ENCODE measurements around the gene FSHR. TPM values are rescaled to one million over a fixed set of nuclear protein-coding genes. Genes with fewer than 3 reads are reported as not detected.

The FSHR gene
- total RNA-seq, 2 donors from 2014 or later, result 0.28 to 1.1 TPM

DNA sequence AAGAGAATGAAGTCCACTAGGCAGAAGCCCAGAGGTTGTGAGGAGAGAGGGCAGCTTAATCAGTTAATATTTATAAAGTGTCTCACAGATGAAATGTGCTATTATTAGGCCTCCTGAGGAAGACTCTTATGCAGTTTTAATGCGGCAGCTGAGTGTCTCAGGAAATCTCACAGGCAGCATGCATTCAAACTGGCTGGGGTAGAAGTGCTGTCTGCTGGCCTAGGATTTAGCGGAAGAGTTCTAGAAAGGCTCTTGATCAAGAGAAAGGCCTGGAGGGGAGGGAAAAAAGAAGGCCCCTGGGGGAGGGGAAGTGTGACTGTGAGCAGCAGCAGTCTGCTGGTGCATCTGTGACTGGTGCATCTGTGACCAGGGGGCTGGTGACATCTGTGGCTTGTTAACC lies 133.0 kb downstream of the FSHR start:
- Histone ChIP-seq H3K27ac (peak overlapping the region; percentile 62 to 64), H3K4me3 (no peak overlapping the region), H3K9me3 (no peaks in the 10 kb centered on the region), H3K36me3 (no peaks in the 10 kb centered on the region), H3K27me3 (no peaks in the 10 kb centered on the region), H3K4me1 (no peaks in the 10 kb centered on the region)
- TF ChIP-seq, protein P1, sequence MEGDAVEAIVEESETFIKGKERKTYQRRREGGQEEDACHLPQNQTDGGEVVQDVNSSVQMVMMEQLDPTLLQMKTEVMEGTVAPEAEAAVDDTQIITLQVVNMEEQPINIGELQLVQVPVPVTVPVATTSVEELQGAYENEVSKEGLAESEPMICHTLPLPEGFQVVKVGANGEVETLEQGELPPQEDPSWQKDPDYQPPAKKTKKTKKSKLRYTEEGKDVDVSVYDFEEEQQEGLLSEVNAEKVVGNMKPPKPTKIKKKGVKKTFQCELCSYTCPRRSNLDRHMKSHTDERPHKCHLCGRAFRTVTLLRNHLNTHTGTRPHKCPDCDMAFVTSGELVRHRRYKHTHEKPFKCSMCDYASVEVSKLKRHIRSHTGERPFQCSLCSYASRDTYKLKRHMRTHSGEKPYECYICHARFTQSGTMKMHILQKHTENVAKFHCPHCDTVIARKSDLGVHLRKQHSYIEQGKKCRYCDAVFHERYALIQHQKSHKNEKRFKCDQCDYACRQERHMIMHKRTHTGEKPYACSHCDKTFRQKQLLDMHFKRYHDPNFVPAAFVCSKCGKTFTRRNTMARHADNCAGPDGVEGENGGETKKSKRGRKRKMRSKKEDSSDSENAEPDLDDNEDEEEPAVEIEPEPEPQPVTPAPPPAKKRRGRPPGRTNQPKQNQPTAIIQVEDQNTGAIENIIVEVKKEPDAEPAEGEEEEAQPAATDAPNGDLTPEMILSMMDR (IDR thresholded peaks at IDR 0.05), result no peak
- no peak for DNase-seq (ENCODE audit: low spot score)

DNA sequence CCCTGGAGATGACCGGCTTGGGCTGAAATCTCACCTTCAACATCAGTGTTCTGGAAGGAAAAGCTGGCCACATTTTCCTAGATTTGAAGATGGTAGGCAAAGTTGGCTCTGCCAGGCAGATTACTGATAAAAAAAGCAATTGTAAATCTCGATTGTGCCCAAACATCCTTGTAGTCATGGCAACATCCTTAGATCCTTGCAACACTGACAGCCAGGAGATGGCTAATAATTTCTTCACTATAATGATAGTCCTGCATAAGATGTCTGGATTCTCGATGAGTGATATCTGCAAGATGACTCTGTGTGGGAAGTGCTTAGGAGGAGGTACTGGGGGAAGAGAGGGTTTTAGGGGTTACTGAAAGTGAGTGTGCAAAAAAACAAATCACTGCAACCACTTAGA lies 149.1 kb downstream of the FSHR start:
- no peaks in the 10 kb centered on the region for H3K36me3 ChIP-seq
- TF ChIP-seq, protein P1 (IDR thresholded peaks at IDR 0.05), result no peak
- no peaks in the 10 kb centered on the region for H3K9me3 ChIP-seq
- H3K4me1 ChIP-seq, result peaks cover 0 to 6% of the 10 kb centered on the region in 2 donors
- no peak overlapping the region for H3K4me3 ChIP-seq
- H3K27ac ChIP-seq, result no peak overlapping the region
- DNase-seq (ENCODE audit: low spot score), result no peak
- H3K27me3 ChIP-seq, result no peaks in the 10 kb centered on the region

DNA sequence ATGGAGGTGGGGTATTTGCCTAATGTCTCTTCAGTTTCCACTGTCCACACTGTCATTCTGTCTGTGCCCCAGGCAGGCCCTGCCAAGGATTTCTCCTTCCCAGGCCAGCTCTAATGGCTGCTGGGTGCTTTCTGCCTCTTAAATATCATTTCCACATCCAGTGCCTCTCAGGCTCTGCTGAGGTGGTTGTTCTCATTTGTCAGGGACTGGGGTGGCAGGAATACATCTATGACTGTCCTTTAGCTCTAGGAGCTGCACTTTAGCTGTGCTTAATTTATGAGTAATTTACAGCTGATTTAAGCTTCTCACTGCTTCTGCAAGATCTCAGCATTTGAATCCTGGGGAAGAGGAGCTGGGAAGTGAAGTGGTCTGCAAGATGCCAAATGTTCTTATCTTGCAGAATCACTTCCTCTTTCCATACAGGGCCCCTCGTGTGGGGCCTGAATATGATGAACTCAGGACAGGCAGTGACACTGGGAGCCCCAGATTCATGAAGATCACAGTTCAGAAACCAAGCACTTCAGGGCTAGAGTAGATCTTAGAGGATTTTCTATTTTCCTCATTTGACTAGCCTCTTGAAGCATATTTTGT lies 150.2 kb downstream of the FSHR start:
- TF ChIP-seq, protein P1 (IDR thresholded peaks at IDR 0.05), result no peak
- Histone ChIP-seq H3K9me3 (no peaks in the 10 kb centered on the region), H3K27me3 (no peaks in the 10 kb centered on the region), H3K4me1 (peaks cover 0 to 6% of the 10 kb centered on the region in 2 donors), H3K4me3 (no peak overlapping the region), H3K27ac (no peak overlapping the region), H3K36me3 (no peaks in the 10 kb centered on the region)
- no peak for DNase-seq (ENCODE audit: low spot score)

DNA sequence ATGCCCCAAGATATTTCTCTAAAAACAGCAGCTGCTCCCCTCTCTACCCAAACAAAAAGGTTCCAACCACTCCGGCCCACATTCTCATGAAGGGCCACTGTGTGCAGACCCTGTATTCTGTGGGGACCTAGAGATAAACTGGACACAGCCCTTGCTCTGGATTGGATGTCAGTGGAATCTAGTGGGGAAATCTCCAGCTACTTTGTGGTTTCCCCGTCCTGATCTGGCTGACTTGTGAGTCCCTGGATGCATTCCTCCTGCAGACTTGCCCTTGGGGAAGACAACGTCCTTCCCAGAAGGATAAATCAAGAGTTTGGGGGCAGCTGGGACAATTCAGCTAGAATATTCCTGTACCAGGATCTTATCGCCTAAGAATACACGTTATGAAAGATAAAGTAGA lies 151.1 kb downstream of the FSHR start:
- Histone ChIP-seq H3K27me3 (no peaks in the 10 kb centered on the region), H3K27ac (no peak overlapping the region), H3K4me3 (no peak overlapping the region), H3K9me3 (no peaks in the 10 kb centered on the region), H3K4me1 (peaks cover 0 to 6% of the 10 kb centered on the region in 2 donors), H3K36me3 (no peaks in the 10 kb centered on the region)
- TF ChIP-seq, protein P1 (IDR thresholded peaks at IDR 0.05), result no peak
- DNase-seq (ENCODE audit: low spot score), result no peak

DNA sequence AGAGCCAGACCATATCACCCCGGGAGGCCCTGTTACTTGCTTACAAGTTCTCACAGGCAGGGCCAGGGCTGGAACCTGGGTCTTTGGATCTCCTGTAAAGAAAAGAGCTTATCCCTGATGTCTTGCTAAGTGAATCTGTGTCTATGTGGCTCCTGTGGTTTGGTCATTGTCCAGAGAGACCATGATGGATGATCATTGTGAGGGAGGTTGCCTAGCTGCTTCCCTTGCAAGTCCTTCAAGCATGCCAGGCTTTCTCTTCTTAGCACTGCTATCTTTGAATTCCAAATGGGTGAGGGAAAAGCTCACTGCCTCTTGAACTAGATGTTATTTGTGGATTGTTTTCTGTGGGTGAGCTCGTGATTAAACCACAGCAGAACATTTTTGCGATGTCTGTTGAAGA lies 151.6 kb downstream of the FSHR start:
- DNase-seq (ENCODE audit: low spot score), result no peak
- Histone ChIP-seq H3K9me3 (no peaks in the 10 kb centered on the region), H3K4me1 (peaks cover 0 to 6% of the 10 kb centered on the region in 2 donors), H3K27ac (no peak overlapping the region), H3K27me3 (no peaks in the 10 kb centered on the region), H3K36me3 (no peaks in the 10 kb centered on the region), H3K4me3 (no peak overlapping the region)
- TF ChIP-seq, protein P1 (IDR thresholded peaks at IDR 0.05), result no peak

DNA sequence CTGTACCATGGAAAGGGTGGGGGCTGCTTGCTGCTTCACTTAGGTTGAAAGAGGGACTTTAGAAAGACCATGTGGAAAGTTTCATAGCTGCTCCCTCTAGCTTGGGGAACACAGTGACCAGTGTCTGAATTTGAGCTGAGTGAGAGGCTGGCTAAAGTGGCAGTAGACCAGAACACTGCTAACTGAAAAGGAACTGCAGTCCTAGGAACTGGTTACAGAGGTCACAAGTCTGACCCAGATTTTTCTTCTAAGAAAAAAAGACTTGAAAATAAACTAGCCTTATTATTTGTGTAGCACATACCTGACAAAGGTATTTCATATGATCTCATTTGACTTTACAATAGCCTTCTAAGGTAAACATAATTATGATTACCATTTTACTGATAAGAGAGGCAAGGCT lies 153.6 kb downstream of the FSHR start:
- H3K4me1 ChIP-seq, result peaks cover 0 to 6% of the 10 kb centered on the region in 2 donors
- TF ChIP-seq, protein P1 (IDR thresholded peaks at IDR 0.05), result no peak
- no peaks in the 10 kb centered on the region for H3K9me3 ChIP-seq
- no peaks in the 10 kb centered on the region for H3K36me3 ChIP-seq
- no peak for DNase-seq (ENCODE audit: low spot score)
- no peak overlapping the region for H3K27ac ChIP-seq
- no peaks in the 10 kb centered on the region for H3K27me3 ChIP-seq
- H3K4me3 ChIP-seq, result no peak overlapping the region
